ENCODE data around the gene S100A6.

GRCh38 chr1:153585006-153585405 lies 49.2 kb upstream of the S100A6 start:
- TF ChIP-seq CTCF (IDR thresholded peaks at IDR 0.05; ENCODE audit: low read depth, low read length, poor library complexity, severe bottlenecking) (no peak), EZH2phosphoT487 (IDR thresholded peaks at IDR 0.05; ENCODE audit: borderline replicate concordance, low read length) (no peak)

Data from DOHH2 (cell line).